GM12874 (cell line): ENCODE data around the gene PRELID2.

Source experiments
- TF ChIP-seq, protein P1 (sequence below): IDR thresholded peaks from 2 replicates; pipeline ENCODE4 v1.5.1; 2011; ENCODE audit warnings: low read depth, mild to moderate bottlenecking, control low read depth, low read length, moderate library complexity; ENCODE audit not compliant: insufficient read depth

PRELID2 gene

DNA sequence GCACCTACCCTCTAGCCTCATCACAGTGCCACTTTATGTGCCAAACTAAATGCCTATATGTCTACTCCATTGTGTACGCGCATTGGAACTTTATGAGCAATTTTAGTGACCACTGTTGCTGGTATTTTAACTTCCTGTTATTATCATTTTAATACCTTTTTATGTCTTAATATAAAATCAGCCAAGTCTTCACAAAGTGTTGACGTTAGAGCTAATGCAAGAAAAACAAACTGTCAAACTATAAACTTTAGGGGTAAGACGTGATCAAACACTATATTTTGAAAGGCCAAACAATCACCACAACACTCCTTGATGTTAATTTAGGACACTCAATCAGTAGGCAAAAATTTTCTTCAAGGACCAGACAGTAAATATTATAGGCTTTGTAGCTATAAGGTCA lies 73.9 kb downstream of the PRELID2 start:
- TF ChIP-seq, protein P1, sequence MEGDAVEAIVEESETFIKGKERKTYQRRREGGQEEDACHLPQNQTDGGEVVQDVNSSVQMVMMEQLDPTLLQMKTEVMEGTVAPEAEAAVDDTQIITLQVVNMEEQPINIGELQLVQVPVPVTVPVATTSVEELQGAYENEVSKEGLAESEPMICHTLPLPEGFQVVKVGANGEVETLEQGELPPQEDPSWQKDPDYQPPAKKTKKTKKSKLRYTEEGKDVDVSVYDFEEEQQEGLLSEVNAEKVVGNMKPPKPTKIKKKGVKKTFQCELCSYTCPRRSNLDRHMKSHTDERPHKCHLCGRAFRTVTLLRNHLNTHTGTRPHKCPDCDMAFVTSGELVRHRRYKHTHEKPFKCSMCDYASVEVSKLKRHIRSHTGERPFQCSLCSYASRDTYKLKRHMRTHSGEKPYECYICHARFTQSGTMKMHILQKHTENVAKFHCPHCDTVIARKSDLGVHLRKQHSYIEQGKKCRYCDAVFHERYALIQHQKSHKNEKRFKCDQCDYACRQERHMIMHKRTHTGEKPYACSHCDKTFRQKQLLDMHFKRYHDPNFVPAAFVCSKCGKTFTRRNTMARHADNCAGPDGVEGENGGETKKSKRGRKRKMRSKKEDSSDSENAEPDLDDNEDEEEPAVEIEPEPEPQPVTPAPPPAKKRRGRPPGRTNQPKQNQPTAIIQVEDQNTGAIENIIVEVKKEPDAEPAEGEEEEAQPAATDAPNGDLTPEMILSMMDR: no peak

DNA sequence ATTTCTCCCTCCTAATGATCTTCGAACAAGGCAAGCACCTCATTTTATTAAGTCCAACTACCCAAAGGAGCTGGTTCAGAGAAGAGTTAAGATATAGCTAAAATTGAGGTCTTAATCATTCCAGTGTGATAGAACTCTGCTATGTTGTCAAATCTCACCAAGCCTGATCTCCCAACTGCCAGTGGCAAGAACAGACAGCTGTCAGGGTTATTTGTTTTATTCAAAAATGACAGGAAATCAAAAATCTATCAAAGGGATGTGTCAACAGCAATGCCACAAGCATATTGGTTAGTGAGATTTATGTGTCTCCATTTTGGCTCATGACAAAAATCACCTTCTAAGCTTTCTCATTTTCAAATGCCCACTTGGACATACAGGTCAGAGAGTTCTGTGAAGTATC lies 74.5 kb downstream of the PRELID2 start:
- TF ChIP-seq, protein P1: no peak

DNA sequence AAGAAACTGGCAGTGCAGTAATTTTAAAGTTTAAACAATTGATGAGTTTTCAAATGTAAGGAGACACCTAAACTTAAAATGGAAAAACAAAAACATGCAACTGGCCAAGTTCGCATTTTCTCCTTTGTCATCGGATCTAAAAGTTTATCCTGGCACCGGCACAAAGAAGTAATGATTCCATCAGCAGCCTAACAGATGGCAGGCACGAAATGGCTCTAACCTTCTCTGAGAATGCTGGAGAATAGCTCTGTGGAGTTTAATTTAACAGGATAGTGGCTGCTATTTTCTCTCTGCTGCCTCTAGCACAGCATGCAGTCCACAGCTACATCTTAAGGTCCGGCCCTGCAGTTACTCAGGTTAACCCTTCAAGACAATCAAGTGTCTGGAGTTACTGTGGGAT lies 82.2 kb downstream of the PRELID2 start:
- TF ChIP-seq, protein P1: no peak

DNA sequence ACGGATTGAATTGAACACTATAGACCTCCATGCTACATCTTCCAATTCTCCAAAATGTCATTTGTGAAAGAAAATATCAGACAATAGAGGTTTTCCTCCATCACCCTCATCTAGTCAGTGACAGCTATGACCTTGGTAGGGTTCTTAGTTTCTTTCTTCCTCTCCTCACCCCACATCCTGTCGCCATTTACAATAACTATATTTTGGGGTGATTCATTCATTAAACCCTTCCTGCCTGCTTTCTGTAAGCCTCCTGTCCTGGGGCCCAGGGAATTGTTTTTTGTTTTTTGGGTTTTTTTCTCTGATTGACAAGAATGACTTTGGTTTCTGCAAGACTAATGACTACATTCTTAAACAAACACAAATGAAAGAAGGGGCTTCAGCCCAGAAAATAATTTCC lies 82.6 kb downstream of the PRELID2 start:
- TF ChIP-seq, protein P1: no peak

DNA sequence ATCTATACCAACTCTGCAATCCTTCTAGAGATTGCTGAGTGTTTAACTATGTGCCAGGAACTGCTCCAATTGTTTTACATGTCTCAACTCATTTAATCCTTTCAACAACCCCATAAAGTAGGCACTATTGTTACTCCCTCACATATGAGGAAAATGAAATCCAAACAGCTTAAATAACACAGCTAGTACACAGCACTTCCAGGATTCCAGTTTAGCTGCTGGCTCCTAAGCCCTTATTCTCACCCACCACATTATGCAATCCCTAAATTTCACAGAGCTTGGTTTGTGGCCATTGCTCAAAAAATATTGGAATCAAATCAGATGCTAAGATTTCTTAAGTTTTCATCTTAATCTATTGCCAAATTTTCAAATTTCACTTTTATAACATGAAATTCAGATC lies 84.9 kb downstream of the PRELID2 start:
- TF ChIP-seq, protein P1: no peak

DNA sequence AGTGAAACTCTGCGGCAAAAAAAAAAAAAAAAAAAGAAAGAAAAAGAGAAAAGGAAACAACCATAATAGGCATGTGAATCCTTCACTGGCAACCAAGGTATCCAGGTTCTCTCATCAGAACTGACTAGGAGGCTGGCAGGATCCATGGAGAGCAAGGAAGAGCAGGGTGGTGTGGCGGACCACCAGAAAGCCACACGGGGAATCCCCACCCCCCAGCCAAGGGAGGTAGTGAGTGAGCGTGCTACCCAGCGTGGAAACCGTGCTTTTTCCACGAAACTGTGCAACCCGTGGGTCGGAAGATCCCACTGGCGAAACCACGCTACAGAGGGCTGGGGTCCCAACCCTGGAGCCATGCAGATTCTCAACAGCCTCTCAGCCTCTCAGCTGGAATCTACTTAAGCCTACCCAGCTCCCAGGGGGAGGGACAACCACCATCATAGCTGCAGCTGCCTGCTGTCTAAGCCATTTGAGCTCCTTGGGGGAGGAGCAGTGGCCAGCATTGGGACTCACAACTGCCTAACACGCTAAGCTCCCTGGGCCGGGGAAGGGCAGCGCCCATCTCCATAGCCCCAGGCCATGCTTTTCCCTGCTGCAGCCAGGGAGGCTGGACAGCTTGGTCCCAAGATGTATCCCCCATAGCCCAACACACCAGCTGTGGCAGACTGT lies 91.6 kb downstream of the PRELID2 start:
- TF ChIP-seq, protein P1: no peak

DNA sequence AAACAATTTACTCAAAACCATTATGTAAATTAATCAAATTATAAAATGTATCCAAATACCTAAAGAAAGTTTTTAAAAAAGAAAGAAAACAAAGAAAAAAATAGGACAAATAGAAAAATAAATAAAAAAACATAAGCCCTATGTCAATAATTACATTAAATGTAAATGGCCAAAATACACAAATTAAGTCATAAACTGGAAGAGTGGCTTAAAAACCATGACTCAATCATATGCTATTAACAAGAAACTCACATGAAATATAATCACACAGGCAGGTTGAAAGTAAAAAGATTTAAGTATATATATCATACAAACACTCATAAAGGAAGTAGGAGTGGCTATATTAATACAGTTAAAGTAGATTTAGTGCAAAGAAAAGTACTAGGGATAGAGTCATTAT lies 95.3 kb downstream of the PRELID2 start:
- TF ChIP-seq, protein P1: no peak
